Astrocyte of the cerebellum (primary cell): ENCODE measurements around the gene GAR1.

ENCODE experiments used
- DNase-seq: peaks from one replicate; pipeline ENCODE4 v3.0.0-alpha.2; 2011; ENCODE audit warnings: low read depth
- H3K4me3 ChIP-seq: 2 replicates; pipeline ENCODE4 v1.5.1; 2011; ENCODE audit warnings: mild to moderate bottlenecking, low read depth, low read length, moderate library complexity
- in situ Hi-C: cut with HindIII; loops from 2 replicates; pipeline ENCODE4 v1.10.0; 2017; ENCODE audit warnings: low sequenced_read_pairs
- TF ChIP-seq, protein P1 (sequence below): IDR thresholded peaks from 2 replicates; pipeline ENCODE4 v1.5.1; 2012; ENCODE audit warnings: low read length, low read depth, moderate library complexity, mild to moderate bottlenecking; ENCODE audit errors: missing control alignments

Gene GAR1

DNA sequence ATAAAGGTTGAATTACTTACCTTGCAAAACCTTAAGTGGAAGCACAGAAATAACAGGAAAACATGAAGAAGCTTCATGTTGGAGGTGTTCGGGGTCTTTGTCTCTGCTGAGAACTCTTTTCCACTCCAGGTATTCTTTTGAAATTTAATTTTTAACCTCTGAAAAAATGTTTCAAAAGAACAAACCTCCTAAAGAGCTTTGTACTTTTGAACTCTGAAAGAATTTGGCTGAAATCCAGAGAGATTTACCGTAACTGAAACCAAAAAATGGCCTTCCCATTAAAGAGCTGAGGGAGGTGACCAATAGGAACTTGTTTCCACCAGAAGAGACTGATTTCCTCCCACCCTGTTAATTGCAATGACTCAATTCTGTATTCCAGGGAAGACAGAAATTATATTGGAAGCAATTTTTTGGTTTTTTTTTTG lies 13.7 kb upstream of the GAR1 start, which contains the start of gene CFI:
TSS of gene CFI (minus strand) at position 105 of the 425 bp plus-strand sequence. CDS start at position 77, 28 bp downstream.
- TF ChIP-seq, protein P1, sequence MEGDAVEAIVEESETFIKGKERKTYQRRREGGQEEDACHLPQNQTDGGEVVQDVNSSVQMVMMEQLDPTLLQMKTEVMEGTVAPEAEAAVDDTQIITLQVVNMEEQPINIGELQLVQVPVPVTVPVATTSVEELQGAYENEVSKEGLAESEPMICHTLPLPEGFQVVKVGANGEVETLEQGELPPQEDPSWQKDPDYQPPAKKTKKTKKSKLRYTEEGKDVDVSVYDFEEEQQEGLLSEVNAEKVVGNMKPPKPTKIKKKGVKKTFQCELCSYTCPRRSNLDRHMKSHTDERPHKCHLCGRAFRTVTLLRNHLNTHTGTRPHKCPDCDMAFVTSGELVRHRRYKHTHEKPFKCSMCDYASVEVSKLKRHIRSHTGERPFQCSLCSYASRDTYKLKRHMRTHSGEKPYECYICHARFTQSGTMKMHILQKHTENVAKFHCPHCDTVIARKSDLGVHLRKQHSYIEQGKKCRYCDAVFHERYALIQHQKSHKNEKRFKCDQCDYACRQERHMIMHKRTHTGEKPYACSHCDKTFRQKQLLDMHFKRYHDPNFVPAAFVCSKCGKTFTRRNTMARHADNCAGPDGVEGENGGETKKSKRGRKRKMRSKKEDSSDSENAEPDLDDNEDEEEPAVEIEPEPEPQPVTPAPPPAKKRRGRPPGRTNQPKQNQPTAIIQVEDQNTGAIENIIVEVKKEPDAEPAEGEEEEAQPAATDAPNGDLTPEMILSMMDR: no peak
- H3K4me3 ChIP-seq: peak within 1 kb of the TSS; percentile 49
- peak; percentile 91 for DNase-seq
- in situ Hi-C loops: no loop called here

DNA sequence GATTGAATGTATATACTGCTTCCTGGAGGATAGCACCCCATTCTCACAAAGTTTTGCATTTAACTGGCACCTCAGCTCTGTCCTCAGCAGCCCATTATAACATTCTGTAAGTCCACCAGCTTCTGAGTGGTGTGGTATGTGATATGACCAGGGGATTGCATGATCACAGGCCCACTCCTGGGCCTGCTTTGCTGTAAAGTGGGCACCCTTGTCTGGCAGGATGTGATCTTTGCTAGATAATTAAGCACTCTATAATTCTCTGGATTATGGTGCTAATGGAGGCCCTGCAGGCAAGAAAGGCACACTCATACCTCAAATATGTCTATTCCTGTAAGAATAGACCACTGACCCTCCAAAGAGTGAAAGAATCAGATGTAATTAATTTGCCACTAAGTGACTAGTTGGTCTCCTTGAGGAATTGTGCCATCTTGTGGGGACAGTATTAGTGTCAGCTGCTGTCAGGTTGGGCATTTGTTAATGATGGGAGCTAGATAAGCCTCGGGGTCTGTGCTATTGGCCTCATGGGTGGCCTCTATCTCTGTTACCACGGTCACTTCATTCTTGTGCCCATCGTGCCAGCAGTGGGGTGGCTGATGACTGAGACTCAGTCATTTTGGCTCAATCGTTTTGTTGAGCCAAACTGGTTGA lies 11.5 kb upstream of the GAR1 start:
- H3K4me3 ChIP-seq: no peak overlapping the region
- TF ChIP-seq, protein P1: peak; percentile 49
- DNase-seq: no peak
- in situ Hi-C loops: no loop called here

DNA sequence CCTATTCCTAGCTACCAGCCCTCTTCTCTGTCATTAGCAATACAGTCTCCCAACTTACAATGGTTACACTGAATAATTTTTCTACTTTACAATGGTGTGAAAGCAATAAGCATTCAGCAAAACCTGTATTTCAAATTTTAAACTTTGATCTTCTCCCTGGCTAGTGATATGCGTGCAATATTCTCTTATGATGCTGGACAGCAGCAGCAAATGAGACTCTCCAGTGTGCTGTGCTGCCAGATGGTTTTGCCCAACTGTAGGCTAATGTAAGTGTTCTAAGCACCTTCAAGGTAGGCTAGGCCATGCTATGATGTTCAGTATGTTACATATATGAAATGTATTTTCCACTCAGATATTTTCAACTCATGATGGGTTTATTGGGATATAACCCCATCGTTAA lies 5.9 kb upstream of the GAR1 start:
- TF ChIP-seq, protein P1: no peak
- no peak overlapping the region for H3K4me3 ChIP-seq
- in situ Hi-C loops: loop anchor here (5.0 kb wide), 1 partner anchor 37 kb away; no protein-coding TSS in a partner anchor
- no peak for DNase-seq

DNA sequence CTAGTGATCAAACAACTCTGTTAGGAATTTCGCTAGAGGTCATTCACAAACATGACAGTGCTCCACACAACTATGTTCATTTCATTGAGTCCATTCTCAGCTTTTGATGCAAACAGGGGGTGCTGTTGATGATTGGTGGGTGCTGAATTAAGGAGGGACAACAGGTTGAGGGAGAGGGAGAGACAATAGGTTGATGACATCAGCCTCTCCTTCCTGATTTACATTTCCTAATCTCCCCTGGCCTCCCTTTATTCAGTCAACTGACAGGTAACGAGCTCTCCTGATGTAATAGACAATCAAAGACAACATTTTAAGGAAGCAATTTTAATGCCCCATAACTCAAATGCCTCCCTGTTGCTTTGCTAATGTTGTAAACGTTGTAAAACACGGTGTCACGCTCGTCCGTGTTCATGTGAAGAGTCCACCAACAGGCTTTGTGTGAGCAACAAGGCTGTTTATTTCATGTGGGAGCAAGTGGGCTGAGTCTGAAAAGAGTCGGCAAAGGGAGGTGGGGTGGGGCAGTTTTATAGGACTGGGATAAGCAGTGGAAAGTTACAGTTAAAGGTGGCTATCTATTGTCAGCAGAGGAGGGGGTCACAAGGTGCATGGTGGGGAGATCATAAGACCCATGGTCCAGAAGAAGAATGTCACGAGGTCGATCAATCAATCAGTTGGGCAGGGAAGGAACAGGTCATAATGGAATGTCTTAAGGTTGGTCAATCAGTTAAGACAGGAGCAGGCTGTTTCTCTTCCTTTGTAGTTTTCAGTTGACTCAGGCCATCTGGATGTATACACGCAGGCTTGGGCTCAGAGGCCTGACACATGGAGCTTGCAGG lies 4.8 kb upstream of the GAR1 start:
- in situ Hi-C loops: loop anchor here (5.0 kb wide), 1 partner anchor 38 kb away; no protein-coding TSS in a partner anchor
- TF ChIP-seq, protein P1: no peak
- H3K4me3 ChIP-seq: no peak overlapping the region
- no peak for DNase-seq

DNA sequence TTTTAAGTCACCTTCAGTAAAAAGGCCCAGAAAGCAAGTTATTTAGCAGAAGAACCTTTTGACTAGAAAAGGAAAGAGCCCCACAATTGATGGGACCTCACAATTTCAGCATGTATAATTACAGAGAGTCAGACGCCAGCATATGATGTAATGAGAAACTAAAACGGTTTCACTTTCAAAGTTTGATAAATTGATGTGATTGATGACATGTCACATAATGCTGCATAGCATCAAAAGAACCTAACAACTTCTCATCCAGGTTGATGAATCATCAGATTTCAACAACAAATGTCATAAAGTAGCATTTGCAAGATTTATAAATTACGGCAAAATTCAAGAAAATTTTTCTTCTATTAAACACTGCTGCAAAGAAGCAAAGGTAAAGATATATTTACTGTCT lies 3.9 kb upstream of the GAR1 start:
- in situ Hi-C loops: loop anchor here (5.0 kb wide), 1 partner anchor 39 kb away; no protein-coding TSS in a partner anchor
- no peak overlapping the region for H3K4me3 ChIP-seq
- TF ChIP-seq, protein P1: no peak
- DNase-seq: no peak

DNA sequence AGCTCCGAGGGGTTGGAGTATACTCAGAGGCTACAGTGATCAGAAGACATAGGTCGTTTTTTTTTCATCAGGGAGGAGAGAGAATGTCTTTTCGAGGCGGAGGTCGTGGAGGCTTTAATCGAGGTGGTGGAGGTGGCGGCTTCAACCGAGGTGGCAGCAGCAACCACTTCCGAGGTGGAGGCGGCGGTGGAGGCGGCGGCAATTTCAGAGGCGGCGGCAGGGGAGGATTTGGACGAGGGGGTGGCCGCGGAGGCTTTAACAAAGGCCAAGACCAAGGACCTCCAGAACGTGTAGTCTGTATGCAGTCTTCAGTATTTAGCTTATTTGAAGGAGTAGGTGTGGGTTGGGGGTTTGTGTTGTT lies 500 bp downstream of the GAR1 start:
- peak overlapping the region; percentile 95 for H3K4me3 ChIP-seq
- no peak for DNase-seq
- TF ChIP-seq, protein P1: no peak
- in situ Hi-C loops: no loop called here
